Right lobe of liver (tissue), 6 donors: ENCODE results near the gene CLIC1. TPM values are rescaled to one million over a fixed set of nuclear protein-coding genes. Genes with fewer than 3 reads are reported as not detected.

Source experiments
- ATAC-seq, 4 donors: fragments of 200-7000 bp; cut with Tn5 transposase; one replicate each; pipeline ENCODE4 v1.9.1; 2020; ENCODE audit warnings: mild to moderate bottlenecking in 4 of 4, moderate library complexity in 4 of 4
- DNase-seq, 3 donors: peaks; one replicate each; pipeline ENCODE4 v3.0.0-alpha.2; 2020
- H3K27ac ChIP-seq, 3 donors: fragments of 200-600 bp; one replicate each; pipeline ENCODE4 v1.8.0; 2022
- H3K27me3 ChIP-seq, 2 donors: fragments of 200-600 bp; one replicate each; pipeline ENCODE4 v1.8.0; 2022
- H3K36me3 ChIP-seq, 4 donors: fragments of 200-600 bp; sonication (generic) in 1 of 4; one replicate each; pipeline versions ENCODE4 v1.5.1 to v1.8.0; 2017 to 2022; ENCODE audit warnings: control low read depth in 1 of 4
- H3K4me1 ChIP-seq, 4 donors: fragments of 200-600 bp; sonication (generic) in 1 of 4; one replicate each; pipeline versions ENCODE4 v1.5.1 to v1.8.0; 2017 to 2022; ENCODE audit warnings: control low read depth in 1 of 4
- H3K4me3 ChIP-seq, 3 donors: fragments of 200-600 bp; one replicate each; pipeline ENCODE4 v1.8.0; 2022
- H3K9me3 ChIP-seq, 4 donors: fragments of 200-600 bp; sonication (generic) in 1 of 4; one replicate each; pipeline versions ENCODE4 v1.5.1 to v1.8.0; 2017 to 2022; ENCODE audit warnings: control low read depth in 1 of 4
- CTCF ChIP-seq, 4 donors: fragments of 200-600 bp in 3 of 4; fragments of 450-650 bp in 1 of 4; IDR thresholded peaks; one replicate each; pipeline versions ENCODE4 v1.5.1 to v1.8.0; 2016 to 2022; ENCODE audit warnings: antibody characterized with exemption in 4 of 4, mild to moderate bottlenecking in 2 of 4
- POLR2A ChIP-seq: fragments of 450-650 bp; IDR thresholded peaks from one replicate; pipeline ENCODE4 v1.6.1; 2017; ENCODE audit warnings: antibody characterized with exemption, mild to moderate bottlenecking
- WGBS: methylation state at CpG from one replicate; pipeline ENCODE4 v1.1.6; 2018; ENCODE audit warnings: low coverage, low lambda C conversion rate; ENCODE audit not compliant: insufficient coverage; ENCODE audit errors: missing lambda C conversion rate; 5-methylcytosine and 5-hydroxymethylcytosine counted together
- intact Hi-C, 2 donors: fragments of 100-400 bp; cut with DNase I; formaldehyde crosslinking; loops; one replicate each; pipeline versions ENCODE4 v1.11.2 to v1.14.1; 2022
- total RNA-seq, 6 experiments: library from RNA; depleted of rRNA in 2 of 6; stranded (reverse); fragments of >200 nt in 2 of 6; fragmentation: NEBNext Ultra II Directional in 3 of 6; extraction: Animal tissue kit (Norgen Biotek cat#: 25700) in 3 of 6; gene quantifications; one replicate each; pipeline versions ENCODE4 v1.1.0 to v1.2.4, GENCODE V29; 2016 to 2023
- donor health status: DM: no; HTN: yes; CAD: no.
- donor health status: DM: no; HTN: no; CAD: no.
- donor health status: DM: no; HTN: no; CAD: no.
- donor health status: DM: no; HTN: yes; CAD: no.
- donor health status: DM: no; HTN: yes; CAD: no.

The CLIC1 gene
- total RNA-seq, 6 experiments from 2014 or later, result 36.7 to 123 (median 62.0) TPM

DNA sequence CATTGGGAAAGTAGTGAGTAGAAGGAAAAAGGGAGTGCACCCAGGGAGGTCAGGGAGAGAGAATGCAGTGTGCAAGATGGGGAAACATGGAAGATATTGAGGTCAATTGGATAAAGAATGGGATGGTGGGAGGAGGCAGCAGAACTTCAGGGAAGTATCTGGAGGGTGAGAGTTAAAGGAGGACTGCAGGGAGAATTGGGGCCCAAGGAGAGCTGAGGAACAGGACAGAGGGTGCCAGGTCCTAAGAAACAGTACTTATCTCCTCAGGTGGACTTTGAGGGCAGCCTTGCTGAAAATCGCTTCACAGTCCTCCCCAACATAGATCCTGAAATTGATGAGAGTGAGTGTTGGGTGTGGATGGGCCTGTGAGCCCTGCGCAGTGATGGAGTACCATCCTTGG is 22.0 kb upstream of the CLIC1 start:
- H3K4me3 ChIP-seq, result no peak overlapping the region
- H3K27ac ChIP-seq, result no peak overlapping the region
- H3K36me3 ChIP-seq, result no peaks in the 10 kb centered on the region
- TF ChIP-seq CTCF (IDR thresholded peaks at IDR 0.05), result no peak
- TF ChIP-seq POLR2A, result no peak
- no peaks in the 10 kb centered on the region for H3K9me3 ChIP-seq
- H3K4me1 ChIP-seq, result no peaks in the 10 kb centered on the region
- ATAC-seq, result no peak
- WGBS, result 100% methylated on average over 1 of the region's 2 CpGs
- no peak for DNase-seq
- no peaks in the 10 kb centered on the region for H3K27me3 ChIP-seq
- intact Hi-C loops, result no loop called here

DNA sequence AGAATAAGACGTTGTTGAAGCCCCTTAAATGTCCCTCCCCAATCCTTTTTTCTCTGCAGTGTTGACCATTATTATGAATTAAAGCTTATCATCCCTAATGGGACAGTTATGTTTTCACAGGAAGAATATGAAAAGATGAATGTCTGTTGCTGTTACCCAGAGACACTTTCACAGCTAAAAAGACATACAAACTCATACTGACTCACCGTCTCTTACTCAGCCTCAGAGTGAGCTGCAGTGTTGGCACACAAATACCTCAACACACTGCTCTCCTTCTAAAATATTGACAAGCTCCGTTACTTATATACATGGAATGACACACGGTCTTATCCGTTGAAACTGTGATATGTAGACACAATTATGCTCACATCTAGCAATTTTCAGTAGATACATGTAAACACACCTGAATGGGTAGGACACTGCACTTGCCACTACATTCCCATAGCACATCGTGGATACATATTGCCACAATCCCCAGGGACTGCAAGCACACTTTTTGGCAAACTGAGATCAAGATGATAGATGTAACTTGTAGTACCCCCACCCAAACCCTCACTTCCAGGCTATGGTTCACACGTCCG is 16.5 kb upstream of the CLIC1 start:
- ATAC-seq, result no peak
- Histone ChIP-seq H3K27me3 (no peaks in the 10 kb centered on the region), H3K4me1 (no peaks in the 10 kb centered on the region), H3K4me3 (no peak overlapping the region), H3K27ac (no peak overlapping the region), H3K9me3 (no peaks in the 10 kb centered on the region), H3K36me3 (no peaks in the 10 kb centered on the region)
- no peak for TF ChIP-seq CTCF (IDR thresholded peaks at IDR 0.05)
- no peak for TF ChIP-seq POLR2A
- intact Hi-C loops, result no loop called here
- no peak for DNase-seq
- 79% methylated on average over 8 of the region's 8 CpGs for WGBS

GRCh38 chr6:31750411-31751022 is 14.2 kb upstream of the CLIC1 start:
- DNase-seq (no peak), ATAC-seq (no peak)
- intact Hi-C loops, result no loop called here
- no peak for TF ChIP-seq CTCF (IDR thresholded peaks at IDR 0.05)
- no peak for TF ChIP-seq POLR2A
- 93% methylated on average over 6 of the region's 7 CpGs for WGBS
- H3K9me3 ChIP-seq, result no peaks in the 10 kb centered on the region
- no peaks in the 10 kb centered on the region for H3K4me1 ChIP-seq
- H3K27me3 ChIP-seq, result no peaks in the 10 kb centered on the region
- no peak overlapping the region for H3K4me3 ChIP-seq
- no peaks in the 10 kb centered on the region for H3K36me3 ChIP-seq
- no peak overlapping the region for H3K27ac ChIP-seq

- Histone ChIP-seq H3K4me3 (no peak overlapping the region), H3K4me1 (no peaks in the 10 kb centered on the region), H3K27ac (no peak overlapping the region), H3K9me3 (no peaks in the 10 kb centered on the region), H3K27me3 (no peaks in the 10 kb centered on the region), H3K36me3 (no peaks in the 10 kb centered on the region)
- WGBS, result 86% methylated on average over 7 of the region's 8 CpGs
- DNase-seq (no peak), ATAC-seq (no peak)
- intact Hi-C loops, result no loop called here
- TF ChIP-seq POLR2A (no peak), CTCF (IDR thresholded peaks at IDR 0.05) (no peak)
These were observed 13.1 kb upstream of the CLIC1 start for GRCh38 chr6:31749301-31750036.
